PC-3 (cell line): ENCODE data around the gene ASTN2.

ENCODE experiments used
- EZH2 ChIP-seq: fragments of 300-600 bp; sonication (generic); IDR thresholded peaks from one replicate; pipeline ENCODE4 v1.6.1; 2017; ENCODE audit warnings: antibody characterized with exemption, mild to moderate bottlenecking, low read length; ENCODE audit not compliant: unreplicated experiment
- EZH2phosphoT487 ChIP-seq: fragments of 300-600 bp; sonication (generic); IDR thresholded peaks from 2 replicates; pipeline ENCODE4 v1.6.1; 2018; ENCODE audit warnings: mild to moderate bottlenecking, antibody characterized with exemption, low read length, borderline replicate concordance
- TF ChIP-seq, protein P1 (sequence below): fragments of 300-600 bp; sonication (generic); conservative IDR thresholded peaks from 2 replicates; pipeline ENCODE4 v1.5.1; 2017; ENCODE audit warnings: antibody characterized with exemption, low read depth, mild to moderate bottlenecking, low read length

DNA sequence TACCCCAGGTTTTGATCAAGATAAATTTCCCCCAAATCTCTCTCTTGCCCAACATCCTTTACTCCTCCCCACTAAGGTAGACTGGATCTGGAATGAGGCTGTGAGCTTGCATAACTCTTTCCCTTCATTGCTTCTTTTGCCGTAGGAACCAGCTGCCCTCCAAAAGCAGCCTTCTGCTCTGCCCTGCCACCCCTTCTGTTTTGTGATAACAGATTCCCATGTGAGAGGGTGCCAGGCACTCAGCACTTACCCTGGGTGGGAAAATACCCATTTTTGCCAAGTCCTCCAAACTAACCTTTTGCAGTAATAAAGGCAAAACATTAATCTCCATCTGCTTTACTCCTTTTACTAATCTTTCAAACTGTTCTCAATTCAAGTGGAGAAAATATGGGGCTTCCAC is 182.6 kb downstream of the ASTN2 start:
- TF ChIP-seq, protein P1, sequence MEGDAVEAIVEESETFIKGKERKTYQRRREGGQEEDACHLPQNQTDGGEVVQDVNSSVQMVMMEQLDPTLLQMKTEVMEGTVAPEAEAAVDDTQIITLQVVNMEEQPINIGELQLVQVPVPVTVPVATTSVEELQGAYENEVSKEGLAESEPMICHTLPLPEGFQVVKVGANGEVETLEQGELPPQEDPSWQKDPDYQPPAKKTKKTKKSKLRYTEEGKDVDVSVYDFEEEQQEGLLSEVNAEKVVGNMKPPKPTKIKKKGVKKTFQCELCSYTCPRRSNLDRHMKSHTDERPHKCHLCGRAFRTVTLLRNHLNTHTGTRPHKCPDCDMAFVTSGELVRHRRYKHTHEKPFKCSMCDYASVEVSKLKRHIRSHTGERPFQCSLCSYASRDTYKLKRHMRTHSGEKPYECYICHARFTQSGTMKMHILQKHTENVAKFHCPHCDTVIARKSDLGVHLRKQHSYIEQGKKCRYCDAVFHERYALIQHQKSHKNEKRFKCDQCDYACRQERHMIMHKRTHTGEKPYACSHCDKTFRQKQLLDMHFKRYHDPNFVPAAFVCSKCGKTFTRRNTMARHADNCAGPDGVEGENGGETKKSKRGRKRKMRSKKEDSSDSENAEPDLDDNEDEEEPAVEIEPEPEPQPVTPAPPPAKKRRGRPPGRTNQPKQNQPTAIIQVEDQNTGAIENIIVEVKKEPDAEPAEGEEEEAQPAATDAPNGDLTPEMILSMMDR: no peak
- TF ChIP-seq EZH2phosphoT487 (no peak), EZH2 (no peak)
